Adrenal gland (tissue), 5 donors: Measurements from ENCODE around the gene MGAT4A.

Experiments used
- CTCF ChIP-seq, 6 experiments: fragments of 450-650 bp in 4 of 6; fragments of 200-600 bp in 2 of 6; sonication (generic) in 1 of 6; IDR thresholded peaks; 1 replicate in 5 of 6; 2 replicates in 1 of 6; pipeline versions ENCODE4 v1.5.1 to v1.8.0; 2016 to 2021; ENCODE audit warnings: antibody characterized with exemption in 6 of 6, mild to moderate bottlenecking in 2 of 6, moderate library complexity in 1 of 6
- POLR2A ChIP-seq, 2 donors: fragments of 450-650 bp; IDR thresholded peaks; one replicate each; pipeline ENCODE4 v1.6.1; 2017; ENCODE audit warnings: antibody characterized with exemption in 2 of 2, mild to moderate bottlenecking in 2 of 2, moderate library complexity in 1 of 2
- donor health status: DM: no; HTN: no; CAD: no.

- TF ChIP-seq POLR2A (IDR thresholded peaks at IDR 0.05) (no peak), CTCF (IDR thresholded peaks at IDR 0.05) (no peak)
Measured at GRCh38 chr2:98778741-98779483, 48.0 kb upstream of the MGAT4A start.
